Measurements from ENCODE around the gene TNFAIP8.

DNA sequence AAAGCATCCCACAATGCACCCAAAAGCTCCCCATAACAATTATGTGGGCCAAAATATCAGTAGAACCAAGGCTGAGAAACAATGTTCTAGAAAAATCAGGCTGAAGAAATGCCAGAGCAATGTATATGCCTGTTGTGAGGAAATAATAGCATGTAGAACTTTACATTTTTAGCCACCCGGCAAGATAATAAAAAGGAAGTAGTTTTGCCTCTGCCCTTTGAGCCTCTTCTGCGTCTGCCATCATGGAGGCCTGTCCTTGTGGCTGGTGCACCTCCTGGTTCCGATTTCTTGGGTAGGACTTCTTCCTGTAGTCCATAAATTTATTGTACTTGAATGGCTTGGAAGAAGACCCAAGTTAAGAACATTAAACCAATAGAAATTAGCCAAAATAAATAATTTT is 38.9 kb upstream of the TNFAIP8 start:
- TF ChIP-seq, protein P1, sequence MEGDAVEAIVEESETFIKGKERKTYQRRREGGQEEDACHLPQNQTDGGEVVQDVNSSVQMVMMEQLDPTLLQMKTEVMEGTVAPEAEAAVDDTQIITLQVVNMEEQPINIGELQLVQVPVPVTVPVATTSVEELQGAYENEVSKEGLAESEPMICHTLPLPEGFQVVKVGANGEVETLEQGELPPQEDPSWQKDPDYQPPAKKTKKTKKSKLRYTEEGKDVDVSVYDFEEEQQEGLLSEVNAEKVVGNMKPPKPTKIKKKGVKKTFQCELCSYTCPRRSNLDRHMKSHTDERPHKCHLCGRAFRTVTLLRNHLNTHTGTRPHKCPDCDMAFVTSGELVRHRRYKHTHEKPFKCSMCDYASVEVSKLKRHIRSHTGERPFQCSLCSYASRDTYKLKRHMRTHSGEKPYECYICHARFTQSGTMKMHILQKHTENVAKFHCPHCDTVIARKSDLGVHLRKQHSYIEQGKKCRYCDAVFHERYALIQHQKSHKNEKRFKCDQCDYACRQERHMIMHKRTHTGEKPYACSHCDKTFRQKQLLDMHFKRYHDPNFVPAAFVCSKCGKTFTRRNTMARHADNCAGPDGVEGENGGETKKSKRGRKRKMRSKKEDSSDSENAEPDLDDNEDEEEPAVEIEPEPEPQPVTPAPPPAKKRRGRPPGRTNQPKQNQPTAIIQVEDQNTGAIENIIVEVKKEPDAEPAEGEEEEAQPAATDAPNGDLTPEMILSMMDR (IDR thresholded peaks at IDR 0.05): no peak
- no peak for TF ChIP-seq POLR2A (IDR thresholded peaks at IDR 0.05)

Data from heart left ventricle (tissue), 13 donors.